GM19324 (cell line): Measurements from ENCODE around the gene TCF7L1.
"Not testable (repeated sequence)": the region's sequence is repeated elsewhere in the genome, so short reads cannot be mapped to it uniquely, and the experiment has no call there.

Experiments used
- ATAC-seq: cut with Tn5 transposase; IDR thresholded peaks from one replicate; pipeline ENCODE4 v1.9.1; 2021; ENCODE audit warnings: mild to moderate bottlenecking, moderate library complexity; ENCODE audit not compliant: unreplicated experiment, low FRiP score

The TCF7L1 gene

GRCh38 chr2:85309699-85310321 is 176.6 kb downstream of the TCF7L1 start:
- ATAC-seq = peak; percentile 39

GRCh38 chr2:85310330-85310729 is 177.1 kb downstream of the TCF7L1 start:
- peak; percentile 64 for ATAC-seq

DNA sequence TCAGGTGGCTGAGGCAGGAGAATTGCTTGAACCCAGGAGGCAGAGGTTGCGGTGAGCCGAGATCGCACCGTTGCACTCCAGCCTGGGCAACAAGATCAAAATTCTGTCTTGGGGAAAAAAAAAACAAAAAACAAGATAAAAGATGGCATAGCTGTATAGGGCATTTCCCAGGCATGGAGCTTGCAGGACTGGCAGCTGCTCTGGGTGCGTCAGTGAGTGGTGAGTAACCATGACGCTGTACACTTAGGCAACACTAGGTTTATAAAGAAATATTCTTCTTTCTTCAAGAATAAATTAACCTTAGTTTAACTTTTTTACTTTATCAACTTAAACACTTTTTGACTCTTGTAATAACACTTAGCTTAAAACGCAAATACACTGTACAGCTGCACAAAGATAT is 179.2 kb downstream of the TCF7L1 start:
- ATAC-seq = no peak

DNA sequence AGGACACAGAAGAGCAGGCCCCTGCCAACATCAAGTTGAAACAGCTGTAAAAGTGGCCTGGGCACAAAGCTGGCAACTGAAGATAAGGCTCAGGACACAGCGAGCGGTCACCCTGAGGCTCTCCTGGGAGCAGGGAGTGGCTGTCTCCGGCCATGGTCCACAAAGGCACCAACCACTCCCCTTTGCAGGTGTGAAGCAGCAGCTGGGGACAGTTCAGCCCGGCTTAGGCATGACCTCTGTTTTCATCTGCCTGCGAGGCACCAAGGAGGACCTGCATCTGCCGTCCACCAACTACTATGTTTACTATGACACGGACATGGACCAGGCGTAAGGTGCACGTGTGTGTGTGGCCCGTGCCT is 181.7 kb downstream of the TCF7L1 start:
- ATAC-seq = no peak

DNA sequence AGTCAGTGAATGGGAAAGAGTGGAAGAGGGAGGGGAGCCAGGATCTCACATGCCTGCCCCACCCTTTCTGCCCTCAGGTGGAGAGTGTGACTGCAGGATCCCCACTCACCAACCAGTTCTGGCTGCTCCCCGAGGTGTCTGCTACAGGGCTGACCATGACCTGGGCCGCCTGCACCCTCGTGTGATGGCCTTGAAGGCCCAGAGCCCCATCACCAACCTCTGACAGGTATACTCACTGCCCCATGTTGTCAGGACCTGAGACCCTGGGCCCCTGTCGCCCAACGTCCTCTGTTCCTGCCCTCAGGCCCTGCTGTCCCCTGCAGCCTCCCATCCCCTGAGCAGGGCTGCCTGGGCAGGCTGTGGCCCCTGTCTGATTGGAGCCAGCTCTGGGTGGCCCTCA is 182.7 kb downstream of the TCF7L1 start:
- not testable (repeated sequence) for ATAC-seq

- ATAC-seq = no peak
Observed at GRCh38 chr2:85318222-85319074, 185.3 kb downstream of the TCF7L1 start.

DNA sequence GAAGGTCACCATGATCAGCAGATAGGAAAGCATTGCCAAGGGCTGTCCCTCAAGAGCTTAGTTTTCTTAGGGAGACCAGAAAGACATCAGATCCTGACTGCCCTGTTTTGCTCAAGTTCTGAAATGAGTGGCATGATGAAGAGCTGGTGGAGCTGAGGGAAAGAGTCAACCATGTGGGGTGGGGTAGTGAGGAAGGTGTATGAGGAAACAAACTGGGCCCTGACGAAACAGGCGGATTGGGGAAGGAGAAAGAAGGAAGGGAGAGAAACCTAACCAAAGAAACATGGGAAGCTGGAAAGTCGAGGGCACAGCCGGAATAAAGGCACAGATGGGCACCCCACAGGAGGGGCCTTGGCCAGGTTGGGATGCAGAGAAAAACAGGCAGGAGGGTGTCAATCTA is 186.6 kb downstream of the TCF7L1 start:
- no peak for ATAC-seq

GRCh38 chr2:85323351-85323987 is 190.3 kb downstream of the TCF7L1 start:
- ATAC-seq = no peak

DNA sequence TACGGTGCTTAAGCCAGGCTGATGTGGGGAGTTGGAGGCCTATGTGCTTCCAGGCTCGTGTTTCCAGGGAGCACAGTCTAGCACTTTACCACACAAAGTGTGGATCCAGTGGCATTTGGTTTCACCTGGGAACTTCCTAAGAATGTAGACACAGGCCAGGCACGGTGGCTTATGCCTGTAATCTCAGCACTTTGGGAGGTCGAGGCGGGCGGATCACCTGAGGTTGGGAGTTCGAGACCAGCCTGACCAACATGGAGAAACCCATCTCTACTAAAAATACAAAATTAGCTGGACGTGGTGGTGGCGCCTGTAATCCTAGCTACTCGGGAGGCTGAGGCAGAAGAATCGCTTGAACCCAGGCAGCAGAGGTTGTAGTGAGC is 190.8 kb downstream of the TCF7L1 start:
- ATAC-seq = not testable (repeated sequence)

DNA sequence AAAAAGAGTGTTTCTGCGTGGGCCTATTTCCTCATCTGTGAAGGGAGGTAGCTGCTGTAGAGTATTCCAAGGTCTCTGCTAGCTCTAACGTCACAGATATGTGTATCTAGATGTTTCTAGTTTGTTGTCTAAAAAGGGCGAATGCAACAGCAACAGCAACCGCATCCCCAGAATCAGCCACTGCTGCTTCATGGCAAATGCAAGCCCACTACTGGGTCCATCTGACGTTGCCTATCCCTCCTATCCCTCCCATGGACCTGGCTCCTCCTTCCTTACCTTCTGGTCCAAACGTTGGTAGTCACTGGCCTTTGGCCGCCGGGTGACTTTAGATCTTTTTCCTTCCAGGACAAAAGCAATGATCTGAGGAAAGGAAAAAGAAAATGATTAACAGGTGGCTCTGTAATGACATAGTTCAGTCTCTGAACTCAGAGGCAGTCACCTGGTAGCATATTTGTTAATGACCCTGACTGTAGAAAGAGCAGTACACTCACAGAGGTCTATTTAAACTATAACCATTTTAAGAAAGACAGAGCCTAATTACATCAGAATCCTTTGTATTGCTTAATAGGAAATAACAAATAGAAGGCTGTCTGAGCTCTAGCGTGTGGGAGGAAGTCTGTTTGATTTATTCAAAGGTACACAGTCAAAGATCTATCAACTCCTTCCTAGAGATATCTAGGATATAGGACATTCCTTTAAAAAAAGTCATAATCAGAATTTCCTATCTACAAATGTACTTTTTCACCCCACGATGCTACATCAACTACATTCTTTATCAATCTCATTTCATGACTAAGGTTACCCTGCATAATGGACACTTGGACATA is 191.7 kb downstream of the TCF7L1 start:
- no peak for ATAC-seq

GRCh38 chr2:85325466-85325811 is 192.2 kb downstream of the TCF7L1 start:
- no peak for ATAC-seq

DNA sequence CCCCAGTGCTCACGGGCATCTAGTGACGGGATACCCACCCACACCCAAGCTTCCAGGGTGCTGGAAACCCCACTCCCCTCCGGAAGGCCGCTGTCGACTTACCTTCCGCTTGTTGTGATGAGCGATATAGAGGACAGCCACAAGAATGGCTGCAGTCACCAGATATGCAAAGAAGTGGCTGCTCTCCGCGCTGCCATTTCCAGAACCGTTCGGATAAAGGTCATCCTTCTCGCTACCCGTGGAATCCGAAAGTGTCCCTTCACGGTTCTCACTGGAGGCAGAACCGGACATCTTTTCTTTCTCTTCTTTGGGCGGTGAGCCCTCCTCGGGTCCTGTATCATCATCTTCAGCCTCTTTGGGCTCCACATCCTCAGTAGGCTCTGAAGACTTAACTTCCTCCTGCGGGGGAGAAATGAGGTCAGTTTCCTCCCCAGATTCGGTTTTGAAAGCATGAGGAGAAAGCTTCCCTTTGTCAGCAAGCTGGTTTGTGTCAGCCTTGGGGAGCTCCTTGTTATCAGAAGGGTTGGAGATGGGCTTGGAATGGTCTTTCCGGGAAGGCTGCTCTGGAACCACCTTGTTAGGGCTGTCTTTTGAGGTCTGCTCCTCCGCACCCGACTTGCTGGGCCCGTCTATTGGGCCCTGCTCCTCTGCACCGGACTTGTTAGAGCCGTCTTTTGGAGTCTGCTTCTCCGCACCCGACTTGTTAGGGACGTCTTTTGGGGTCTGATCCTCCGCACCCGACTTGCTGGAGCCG is 193.4 kb downstream of the TCF7L1 start:
- ATAC-seq = peak; percentile 31

DNA sequence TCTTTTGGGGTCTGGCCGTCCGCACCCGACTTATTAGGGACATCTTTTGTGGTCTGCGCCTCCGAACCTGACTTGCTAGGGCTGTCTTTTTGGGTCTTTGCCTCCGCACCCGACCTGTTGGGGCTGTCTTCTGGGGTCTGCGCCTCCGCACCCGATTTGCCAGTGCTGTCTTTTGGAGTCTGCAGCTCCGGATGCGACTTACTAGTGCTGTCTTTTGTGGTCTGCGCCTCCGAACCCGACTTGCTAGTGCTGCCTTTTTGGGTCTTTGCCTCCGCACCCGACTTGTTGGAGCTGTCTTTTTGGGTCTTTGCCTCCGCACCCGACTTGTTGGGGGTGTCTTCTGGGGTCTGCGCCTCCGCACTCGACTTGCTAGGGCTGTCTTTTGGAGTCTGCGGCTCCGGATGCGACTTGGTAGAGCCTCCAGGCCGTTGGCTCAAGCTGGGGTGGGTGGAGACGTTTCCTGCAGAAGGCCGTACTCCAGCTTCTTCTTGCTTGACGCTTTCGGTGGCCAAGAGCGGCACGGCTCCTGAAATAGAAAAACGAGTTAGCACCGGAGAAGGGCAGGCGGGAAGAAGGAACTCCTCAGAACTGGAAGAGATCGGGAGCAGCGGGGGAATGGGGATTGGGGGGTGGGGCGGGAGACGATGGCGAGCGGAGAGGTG is 194.1 kb downstream of the TCF7L1 start:
- ATAC-seq = no peak

GRCh38 chr2:85327822-85328617 is 194.8 kb downstream of the TCF7L1 start, which contains the start of gene TGOLN2:
TGOLN2 (minus strand) TSS chr2:85327989; CDS start chr2:85327962, 27 bp downstream.
- ATAC-seq = peak; percentile 90

DNA sequence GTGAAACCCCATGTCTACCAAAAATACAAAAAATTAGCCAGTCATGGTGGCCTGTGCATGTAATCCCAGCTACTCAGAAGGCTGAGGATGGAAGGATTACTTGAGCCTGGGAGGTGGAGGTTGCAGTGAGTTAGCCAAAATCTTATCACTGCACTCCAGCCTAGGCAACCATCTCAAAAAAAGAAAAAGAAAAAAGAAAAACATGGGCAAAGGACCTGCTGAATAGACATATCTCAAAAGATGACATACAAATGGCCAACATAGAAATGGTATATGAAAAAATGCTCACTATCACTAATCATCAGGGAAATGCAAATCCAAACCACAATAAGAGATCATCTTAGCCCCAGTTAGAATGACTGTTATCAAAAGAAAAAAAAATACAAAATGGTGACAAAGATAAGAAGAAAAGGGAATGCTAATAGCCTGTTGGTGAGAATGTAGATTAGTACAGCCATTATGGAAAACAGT is 196.0 kb downstream of the TCF7L1 start:
- no peak for ATAC-seq

DNA sequence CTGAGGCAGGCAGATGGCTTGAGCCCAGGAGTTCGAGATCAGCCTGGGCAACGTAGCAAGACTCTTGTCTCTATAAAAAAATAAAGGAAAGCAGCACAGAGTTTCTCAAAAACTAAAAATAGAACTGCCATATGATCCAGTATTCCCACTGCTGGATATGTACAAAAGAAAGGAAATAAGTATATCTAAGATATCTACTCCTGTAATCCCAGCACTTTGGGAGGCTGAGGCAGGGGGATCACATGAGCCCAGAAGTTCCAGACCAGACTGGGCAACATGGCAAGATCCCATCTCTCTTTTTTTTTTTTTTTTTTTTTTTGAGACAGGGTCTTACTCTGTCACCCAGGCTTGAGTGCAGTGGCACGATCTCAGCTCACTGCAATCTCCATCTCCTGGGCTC is 196.5 kb downstream of the TCF7L1 start:
- not testable (repeated sequence) for ATAC-seq

- ATAC-seq = no peak
Observed at GRCh38 chr2:85330839-85331636, 197.8 kb downstream of the TCF7L1 start.

- not testable (repeated sequence) for ATAC-seq
Observed at GRCh38 chr2:85333877-85334276, 200.7 kb downstream of the TCF7L1 start.
